ENCODE results near the gene CDYL. TPM values are rescaled to one million over a fixed set of nuclear protein-coding genes. Genes with fewer than 3 reads are reported as not detected.

Gene CDYL
- total RNA-seq, 1 donor from 2014 or later, result 22.3 TPM

DNA sequence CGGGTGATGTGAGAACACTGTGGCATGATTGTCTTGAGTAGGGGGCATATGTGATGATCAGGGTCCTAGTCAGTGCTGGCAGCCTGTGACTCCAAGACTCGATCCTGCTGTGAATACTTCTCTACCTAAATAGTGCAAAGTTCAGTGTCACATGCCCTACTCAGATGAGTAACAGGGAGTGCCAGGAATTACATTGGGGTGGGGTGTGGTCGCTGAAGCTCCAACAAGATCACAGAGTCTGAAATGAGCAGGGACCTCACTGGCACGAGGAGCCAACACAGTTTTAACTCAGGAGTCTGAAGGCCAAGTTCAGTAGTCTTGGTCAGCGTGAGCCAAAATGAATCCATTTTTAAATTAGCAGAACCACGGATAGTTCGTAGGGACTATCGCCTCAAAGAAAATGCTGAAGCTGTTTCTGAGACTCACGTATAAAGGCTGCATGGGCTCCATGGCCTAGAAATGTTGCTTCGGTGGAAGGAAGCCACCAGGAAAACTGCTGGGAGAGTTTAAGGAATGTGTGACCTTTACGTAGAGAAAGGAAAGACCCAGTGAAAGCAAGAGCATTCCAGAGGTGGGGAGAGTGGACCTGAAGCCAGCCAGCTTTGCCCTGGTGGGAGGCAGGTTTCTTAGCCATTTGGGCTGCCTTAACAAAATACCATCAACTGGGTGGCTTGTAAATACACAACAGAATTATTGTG lies 155.5 kb downstream of the CDYL start:
- intact Hi-C loops (cut with micrococcal nuclease), result loop anchor here (10.0 kb wide), 2 partner anchors 867 to 907 kb away; a partner anchor contains a TSS

DNA sequence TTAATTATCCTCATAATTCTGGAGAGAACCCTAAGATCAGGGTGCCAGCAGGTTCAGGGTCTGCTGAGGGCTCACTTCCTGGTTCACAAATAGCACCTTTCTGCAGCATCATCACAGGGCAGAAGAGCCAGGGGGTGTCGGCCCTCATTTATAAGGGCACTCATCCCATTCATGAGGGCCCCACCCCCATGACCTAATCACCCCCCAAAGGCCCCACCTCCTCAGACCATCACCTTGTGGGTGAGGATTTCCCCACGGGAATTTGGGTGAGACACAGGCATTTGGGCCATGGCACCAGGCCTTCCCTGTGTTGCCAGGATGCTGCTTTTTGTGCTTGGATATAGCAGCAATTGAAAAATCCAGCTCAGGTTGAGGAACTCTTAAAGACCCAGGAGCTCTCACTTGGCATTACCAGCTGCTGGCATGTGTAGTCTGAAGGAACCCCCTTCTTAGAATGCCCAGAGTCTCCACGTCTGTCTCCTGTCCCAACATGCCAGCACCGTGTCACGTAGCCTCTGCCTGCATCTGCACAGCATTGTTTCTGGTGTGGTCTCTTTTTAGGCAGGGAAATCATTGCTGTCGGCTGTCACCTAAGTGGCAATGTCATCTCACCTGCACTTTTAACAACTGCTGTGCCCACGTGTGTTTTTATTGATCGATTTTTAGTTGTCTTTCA lies 156.2 kb downstream of the CDYL start:
- intact Hi-C loops (cut with micrococcal nuclease), result loop anchor here (10.0 kb wide), 2 partner anchors 868 to 908 kb away; a partner anchor contains a TSS

DNA sequence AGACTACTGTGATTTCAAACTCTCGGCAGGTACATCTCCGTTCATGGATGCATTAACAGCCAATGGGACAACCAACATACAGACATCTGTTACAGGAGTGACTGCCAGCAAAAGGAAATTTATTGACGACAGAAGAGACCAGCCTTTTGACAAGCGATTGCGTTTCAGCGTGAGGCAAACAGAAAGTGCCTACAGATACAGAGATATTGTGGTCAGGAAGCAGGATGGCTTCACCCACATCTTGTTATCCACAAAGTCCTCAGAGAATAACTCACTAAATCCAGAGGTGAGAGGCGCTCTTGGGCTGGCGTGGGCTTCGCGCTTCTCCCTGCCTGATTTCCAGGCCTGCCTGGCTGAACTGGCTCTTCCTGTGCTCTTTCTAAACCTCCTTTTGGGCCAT lies 159.3 kb downstream of the CDYL start:
- intact Hi-C loops (cut with micrococcal nuclease), result loop anchor here (1.0 to 10.0 kb wide), 6 partner anchors 93 to 911 kb away; a partner anchor contains a TSS

DNA sequence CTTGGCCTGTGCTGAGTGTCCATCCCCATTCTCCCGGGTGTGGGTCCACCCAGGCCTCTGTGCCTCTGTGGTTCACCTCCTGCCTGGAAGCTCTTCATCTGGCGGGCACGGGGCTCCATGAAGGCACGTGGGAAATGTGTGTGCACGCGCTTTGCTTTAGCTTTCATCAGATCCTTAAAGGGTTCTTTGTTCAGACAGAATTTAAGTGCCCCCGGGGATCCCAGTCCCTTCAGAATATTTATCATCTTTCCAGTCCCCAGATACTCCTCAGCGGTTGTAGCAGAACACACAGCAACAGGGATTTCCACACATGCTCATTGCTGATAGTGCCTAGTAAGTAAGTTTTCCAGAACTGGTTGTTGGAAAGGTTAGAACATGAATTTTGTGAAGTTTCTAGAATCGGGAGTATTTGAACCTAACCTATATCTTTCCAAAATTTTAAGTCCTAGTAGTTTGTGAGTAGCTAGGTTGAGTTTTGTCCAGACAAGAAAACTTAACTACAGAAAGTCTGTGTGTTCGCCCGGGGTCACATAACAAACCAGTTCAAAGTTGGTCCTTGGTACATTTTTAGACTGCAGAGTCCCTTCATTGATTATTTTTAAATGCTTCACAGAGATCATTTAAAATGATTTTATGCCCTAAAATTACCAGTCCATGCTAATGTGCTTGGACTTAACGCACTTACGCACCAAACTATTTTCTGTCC lies 159.9 kb downstream of the CDYL start:
- intact Hi-C loops (cut with micrococcal nuclease), result loop anchor here (1.0 to 10.0 kb wide), 9 partner anchors 29 to 1194 kb away; a partner anchor contains a TSS

DNA sequence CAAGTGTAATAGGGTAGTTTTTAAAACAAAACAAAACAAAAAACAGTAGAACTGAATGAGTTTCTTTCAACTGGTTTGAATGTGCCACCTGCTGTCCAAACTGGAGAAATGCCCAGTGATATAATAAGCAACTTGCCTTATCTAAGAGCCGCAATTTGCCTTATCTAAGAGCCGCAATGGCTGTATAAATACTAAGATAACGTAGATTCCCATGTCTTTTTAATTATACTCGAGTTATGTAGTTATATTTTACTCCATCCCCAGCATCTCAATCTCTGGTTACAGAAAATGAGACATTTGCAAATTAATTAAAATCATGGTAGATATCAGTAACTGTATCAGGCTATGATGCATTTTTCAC lies 160.5 kb downstream of the CDYL start:
- intact Hi-C loops (cut with micrococcal nuclease), result loop anchor here (1.0 to 10.0 kb wide), 8 partner anchors 30 to 1194 kb away; a partner anchor contains a TSS

DNA sequence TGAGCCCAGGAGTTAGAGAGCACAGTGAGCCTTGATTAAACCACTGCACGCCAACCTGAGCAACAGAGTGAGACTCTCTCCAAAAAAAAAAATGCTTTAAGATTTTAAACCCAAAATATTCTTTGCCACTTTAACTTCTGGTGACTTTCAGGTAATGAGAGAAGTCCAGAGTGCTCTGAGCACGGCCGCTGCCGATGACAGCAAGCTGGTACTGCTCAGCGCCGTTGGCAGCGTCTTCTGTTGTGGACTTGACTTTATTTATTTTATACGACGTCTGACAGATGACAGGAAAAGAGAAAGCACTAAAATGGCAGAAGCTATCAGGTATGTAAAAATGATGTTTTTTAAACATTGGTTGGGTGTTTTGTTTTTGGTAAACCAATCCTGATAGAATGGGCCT lies 161.2 kb downstream of the CDYL start:
- intact Hi-C loops (cut with micrococcal nuclease), result loop anchor here (2.0 to 10.0 kb wide), 6 partner anchors 31 to 913 kb away; a partner anchor contains a TSS

DNA sequence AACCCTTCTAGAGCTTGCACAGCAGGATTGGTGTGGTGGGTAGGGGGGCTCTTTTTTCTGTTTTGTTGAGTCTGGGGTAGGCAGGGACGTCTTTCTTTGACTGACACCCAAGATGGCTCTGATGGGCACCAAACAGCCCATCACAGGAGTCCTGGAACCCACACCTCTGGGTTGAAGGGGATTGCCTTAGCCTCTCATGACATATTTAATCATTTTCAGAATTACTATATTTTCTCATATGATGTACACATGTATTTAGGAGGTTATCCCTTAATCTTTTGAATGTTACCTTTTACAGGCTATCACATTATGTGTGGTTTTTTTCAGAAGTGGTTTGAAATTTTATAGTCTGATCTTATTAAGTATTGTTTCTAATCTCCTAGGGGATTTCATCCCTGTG lies 163.0 kb downstream of the CDYL start:
- intact Hi-C loops (cut with micrococcal nuclease), result loop anchor here (5.0 to 10.0 kb wide), 5 partner anchors 97 to 914 kb away; a partner anchor contains a TSS

DNA sequence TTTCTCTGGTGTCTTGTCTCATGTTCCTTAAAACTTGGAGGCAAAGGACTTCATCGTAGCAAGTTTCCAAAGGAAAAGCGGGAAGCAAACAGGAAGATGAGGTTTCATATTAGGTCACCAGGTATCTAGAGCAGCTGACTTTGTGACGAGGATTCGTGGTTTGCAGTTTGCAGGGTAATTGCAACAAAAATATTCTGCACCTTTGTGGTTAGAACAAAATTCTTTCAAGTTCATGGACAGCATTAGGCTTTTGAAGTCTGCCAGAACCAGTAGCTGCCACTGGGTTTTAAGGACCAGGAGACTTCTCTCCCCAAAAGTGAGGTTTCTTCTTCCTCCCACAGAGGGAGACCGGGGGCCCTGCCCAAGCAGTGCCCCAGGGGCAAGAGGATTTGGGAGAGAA lies 164.2 kb downstream of the CDYL start:
- intact Hi-C loops (cut with micrococcal nuclease), result loop anchor here (10.0 kb wide), 1 partner anchor 806 kb away; the partner anchor contains the start of gene ECI2

DNA sequence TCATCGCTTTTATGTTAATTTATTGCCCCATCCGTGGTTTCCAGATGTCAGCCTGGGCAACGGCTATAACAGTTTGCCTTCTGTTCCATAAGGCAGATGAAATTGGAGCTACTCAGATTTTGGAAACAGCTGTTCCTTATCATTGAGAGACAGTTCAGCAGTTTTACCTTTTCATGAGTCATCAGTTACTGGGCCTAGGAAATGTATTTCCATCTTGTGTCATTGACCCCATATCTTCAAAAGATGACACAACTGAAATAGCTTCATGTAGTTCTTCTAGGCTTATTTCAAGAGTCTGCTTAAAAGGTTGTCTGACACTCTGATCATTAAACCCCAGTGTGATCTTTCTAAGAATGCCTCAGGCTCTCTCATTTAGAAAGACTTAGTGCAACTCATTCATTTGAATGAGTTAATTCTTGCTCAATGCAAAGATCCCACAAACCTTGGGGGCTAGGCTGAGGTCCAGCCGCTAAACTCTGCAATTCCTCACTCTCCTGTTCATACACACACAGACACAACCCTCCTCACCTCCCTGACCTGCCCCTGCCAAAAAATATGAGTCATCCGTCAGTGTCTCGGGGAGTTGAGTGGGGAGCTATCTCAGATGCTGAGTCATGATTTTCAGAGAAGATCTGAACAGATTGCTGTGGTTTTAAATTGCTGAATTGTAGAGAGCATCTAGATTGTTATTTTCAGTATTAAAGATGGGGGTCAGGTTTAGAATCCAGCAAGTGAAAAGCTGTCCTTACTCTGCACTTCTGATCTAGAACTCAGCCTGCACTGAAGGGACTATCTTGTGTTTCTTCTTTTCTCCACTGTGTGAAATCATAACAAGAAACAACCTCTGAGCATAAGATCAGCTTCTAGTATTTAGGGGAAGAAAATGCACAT lies 165.8 kb downstream of the CDYL start:
- intact Hi-C loops (cut with micrococcal nuclease), result loop anchor here (1.0 to 10.0 kb wide), 4 partner anchors 36 to 807 kb away; partner anchors contain the start of genes CDYL, ECI2 and RPP40

DNA sequence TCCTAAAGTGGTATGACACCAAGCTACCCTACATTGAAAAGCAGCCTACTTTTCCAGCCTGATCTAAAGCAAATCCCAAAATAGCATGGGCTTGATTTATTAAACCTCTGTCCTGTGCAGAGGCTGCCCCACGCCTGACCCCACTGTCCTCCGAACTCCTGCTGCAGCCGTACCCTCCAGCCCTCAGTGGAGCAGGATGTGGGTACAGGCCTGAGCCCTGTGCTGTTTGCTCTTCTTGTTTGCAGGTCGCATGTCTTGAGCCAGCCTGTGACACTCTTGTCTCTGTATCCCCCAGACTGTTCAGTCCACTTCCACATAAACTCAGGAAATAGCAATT lies 166.4 kb downstream of the CDYL start:
- intact Hi-C loops (cut with micrococcal nuclease), result loop anchor here (1.0 to 10.0 kb wide), 4 partner anchors 36 to 808 kb away; partner anchors contain the start of genes CDYL, ECI2 and RPP40

DNA sequence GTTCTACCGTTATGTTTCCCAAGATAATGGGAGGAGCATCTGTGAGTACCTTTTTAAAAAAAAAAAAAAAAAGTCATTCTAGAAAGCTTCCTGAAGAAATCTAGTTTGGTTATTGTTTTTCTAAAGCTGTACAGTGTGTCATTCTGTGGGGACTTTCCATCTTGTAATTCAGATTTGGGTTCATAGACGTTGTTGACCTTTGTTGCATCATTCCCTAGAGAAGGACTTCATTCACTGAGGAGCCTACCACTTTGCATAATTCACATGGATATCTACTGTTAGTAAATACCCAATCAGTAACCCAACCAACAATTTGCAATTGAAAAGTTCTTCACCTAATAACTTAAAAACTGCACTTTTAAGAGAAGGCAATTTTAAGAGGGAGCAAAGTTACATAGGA lies 167.5 kb downstream of the CDYL start:
- intact Hi-C loops (cut with micrococcal nuclease), result loop anchor here (2.0 to 10.0 kb wide), 2 partner anchors 167 to 809 kb away; partner anchors contain the start of genes CDYL and ECI2

DNA sequence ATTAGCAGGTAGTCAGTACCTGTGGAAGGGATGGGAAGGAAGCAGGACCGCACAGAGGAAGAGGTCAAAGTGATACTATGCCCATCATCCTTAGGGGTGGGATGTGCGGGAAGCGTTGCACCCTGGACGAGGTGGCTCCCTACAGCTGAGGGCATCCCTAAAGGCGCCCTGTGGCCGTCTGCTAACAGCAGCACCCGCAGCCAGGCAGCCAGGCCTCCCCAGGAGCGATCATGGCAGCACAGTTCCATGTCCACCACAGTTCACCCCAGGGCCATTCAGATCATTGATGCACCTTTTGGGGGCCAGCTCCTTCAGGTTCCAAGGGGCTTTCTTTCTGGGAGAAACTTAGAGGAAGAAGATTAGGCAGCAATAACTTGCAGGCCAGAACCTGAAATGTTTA lies 168.1 kb downstream of the CDYL start:
- intact Hi-C loops (cut with micrococcal nuclease), result loop anchor here (10.0 kb wide), 1 partner anchor 810 kb away; the partner anchor contains the start of gene ECI2

DNA sequence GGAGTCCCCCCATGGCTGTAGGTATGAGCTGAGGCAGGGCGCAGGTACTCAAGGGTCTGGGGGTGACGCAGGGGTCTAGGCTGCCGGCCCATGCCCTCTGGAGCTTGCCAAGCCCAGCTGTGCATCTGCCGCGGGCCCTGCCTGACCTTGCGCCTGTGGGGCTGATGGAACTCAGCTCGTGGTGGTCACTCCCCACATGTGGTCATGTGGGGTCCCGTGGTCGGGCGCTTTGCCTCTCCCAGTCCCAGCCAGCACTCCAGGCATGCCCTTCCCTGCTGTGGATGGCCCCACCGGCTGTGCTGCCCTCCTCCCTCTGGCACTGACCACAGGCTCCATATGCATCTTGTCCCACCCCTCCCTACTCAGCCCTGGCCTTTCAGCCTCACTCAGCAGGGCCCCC lies 170.3 kb downstream of the CDYL start:
- intact Hi-C loops (cut with micrococcal nuclease), result loop anchor here (10.0 kb wide), 1 partner anchor 812 kb away; the partner anchor contains the start of gene ECI2

DNA sequence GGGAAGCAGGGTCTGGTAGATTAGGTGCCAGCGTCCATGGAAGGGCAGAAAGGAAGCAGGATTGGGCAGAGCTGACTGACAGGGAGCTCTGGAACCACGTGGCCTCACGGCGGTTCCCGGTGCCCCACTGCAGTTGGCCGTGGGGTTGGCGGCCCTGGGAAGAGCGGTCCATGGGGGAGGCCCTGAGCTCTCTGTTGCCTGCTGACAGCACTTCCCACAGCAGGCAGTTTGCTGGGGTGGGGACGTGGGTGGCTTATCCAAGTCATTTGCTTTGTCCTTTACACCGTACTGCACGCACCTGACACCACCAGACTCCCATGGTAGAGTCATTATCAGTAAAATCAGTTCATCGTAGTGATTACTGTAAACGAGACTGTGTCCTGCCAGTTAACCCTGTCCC lies 171.5 kb downstream of the CDYL start:
- intact Hi-C loops (cut with micrococcal nuclease), result loop anchor here (10.0 kb wide), 1 partner anchor 813 kb away; the partner anchor contains the start of gene ECI2

DNA sequence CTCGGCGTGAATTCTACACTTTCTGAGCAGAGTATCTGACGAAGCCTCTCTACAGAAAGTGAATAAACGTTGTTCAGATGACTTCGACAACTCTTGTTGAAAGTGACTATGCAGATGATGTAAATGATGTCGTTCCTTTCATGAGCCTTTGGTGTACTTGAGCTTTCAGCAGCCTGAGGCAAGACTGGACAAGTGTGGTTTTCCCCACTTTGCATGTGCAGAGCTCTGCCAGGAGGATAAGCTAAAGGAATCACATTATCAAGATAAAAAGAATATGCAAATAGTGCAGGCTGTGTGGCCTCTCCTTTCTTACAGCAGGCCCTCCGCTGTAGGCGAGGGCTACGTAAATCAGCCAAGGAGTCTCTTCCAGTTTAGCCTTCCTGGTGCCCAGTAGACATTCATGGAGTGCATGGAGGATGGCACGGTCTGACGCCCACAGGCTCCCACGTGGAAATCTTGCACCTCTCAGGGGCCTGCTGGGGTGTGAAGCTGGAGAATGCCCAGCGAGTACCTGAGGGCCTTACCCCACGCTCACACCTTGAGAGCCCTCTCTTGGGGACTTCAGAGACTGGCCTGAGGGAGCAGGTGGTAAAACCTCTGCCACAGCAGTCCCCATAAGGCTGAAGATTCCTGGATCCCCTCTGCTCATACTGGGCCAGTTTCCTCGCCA lies 172.7 kb downstream of the CDYL start:
- intact Hi-C loops (cut with micrococcal nuclease), result loop anchor here (10.0 kb wide), 1 partner anchor 814 kb away; the partner anchor contains the start of gene ECI2

DNA sequence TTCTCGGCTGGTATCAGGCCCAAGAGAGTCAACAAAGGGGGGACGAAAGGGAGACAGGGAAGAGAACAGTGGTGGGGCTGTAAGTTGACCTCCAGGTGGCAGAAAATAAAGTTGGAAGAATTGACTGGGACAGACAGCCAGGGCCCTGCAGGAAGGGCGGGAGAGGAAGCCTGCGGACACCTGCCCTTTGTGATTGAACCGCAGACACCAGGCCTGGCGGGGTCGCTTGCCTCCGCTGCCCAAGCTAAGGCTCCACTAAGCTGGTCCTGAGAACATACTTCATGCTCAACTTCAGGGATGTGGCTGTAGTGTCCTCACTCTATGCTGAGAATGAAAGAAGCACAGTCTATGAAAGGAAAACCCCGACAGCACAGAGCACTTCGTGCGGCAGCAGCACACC lies 173.9 kb downstream of the CDYL start:
- intact Hi-C loops (cut with micrococcal nuclease), result no loop called here

DNA sequence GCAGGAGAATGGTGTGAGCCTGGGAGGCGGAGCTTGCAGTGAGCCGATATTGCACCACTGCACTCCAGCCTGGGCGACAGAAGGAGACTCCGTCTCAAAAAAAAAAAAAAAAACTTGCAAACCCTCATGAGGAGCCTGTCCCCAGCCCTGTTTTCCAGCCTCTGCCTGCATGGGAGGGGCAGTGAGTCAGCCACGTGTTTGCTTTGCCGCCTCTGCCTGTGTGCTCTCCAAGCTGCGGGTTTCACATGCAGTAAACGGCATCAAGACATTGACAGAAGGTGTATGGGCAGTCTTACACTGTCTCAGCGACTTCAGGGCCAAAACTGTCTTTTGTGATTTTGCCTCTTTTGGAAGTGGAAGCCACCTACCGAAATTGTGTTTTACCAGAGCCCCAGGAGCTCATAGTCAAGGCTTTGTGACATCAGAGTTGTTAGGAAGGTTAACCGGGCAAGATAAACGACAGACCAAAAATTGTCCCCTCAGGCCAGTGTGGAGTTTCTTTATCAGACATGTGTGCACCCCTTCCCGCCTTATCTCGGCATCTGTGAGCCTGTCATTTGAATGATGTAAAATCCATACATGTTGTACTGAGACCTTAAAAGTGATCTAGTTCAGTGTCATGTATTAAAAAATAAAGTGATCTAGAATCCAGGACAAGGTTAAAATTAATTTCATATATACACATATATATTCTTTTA lies 174.8 kb downstream of the CDYL start:
- intact Hi-C loops (cut with micrococcal nuclease), result no loop called here

DNA sequence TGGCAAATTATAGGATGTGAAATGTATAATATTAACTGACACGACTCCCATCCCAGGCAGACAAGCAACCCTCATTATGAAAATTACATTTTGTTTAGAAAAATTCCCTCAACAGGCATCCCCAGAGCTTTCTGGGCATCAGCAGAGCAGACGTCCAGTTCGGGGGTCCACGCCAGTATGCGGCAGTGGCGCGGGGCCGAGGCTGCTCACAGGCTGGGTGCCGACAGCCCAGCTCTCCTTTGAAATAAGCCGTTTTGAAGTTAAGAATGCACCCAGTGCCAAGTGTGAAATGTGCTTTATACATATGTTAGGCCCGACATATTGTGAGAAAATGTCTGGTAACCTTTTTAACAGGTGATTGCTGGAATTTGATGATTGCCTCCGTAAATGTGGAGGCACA lies 177.2 kb downstream of the CDYL start:
- intact Hi-C loops (cut with micrococcal nuclease), result no loop called here

DNA sequence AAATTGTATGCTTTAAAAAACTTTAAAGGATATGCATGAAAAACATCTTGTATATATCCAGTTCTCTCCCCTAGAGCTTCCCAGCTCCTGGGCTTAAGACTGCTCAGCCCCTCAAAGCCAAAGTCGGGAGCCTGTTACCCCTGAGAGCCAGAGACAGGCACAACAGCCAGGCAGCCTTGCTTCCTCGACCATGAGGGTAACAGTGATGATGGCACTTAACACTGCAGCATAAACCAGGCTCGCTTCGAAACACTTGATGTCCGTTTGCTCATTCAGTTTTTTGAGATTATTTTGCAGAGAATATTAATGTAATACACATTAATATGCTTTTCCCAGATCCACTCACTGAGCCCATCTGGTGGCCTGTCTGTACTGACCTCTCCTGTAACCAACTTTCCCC lies 180.4 kb downstream of the CDYL start:
- intact Hi-C loops (cut with micrococcal nuclease), result no loop called here
